HG03432 (cell line): Measurements from ENCODE around the gene LTV1.
"Not testable (repeated sequence)": the region's sequence is repeated elsewhere in the genome, so short reads cannot be mapped to it uniquely, and the experiment has no call there.

Source experiments
- ATAC-seq: cut with Tn5 transposase; IDR thresholded peaks from one replicate; pipeline ENCODE4 v1.9.1; 2021; ENCODE audit warnings: mild to moderate bottlenecking, moderate library complexity; ENCODE audit not compliant: unreplicated experiment

The LTV1 gene

DNA sequence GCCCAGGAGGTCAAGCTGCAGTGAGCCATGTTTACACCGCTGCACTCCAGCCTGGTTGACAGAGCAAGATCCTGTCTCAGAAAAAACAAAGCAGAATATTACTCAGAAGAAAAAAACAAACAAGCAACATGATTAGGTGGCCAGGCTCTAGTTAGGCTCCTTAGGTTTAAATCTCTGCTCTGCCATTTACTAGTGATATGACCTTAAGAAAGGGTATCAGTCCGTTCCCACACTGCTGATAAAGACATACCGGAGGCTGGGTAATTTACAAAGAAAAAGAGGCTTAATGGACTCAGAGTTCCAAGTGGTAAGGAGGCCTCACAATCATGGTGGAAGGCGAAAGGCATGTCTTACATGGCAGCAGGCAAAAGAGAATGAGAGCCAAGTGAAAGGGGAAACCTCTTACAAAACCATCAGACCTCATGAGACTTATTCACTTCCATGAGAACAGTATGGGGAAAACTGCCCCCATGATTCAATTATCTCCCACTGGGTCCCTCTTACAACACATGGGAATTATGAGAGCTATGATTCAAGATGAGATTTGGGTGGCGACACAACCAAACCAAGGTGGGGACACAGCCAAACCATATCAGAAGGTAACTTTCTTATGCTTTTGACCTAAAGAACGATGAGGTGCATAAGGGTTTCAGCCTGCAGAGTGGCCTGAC, 2.4 kb upstream of the LTV1 start:
- no peak for ATAC-seq

DNA sequence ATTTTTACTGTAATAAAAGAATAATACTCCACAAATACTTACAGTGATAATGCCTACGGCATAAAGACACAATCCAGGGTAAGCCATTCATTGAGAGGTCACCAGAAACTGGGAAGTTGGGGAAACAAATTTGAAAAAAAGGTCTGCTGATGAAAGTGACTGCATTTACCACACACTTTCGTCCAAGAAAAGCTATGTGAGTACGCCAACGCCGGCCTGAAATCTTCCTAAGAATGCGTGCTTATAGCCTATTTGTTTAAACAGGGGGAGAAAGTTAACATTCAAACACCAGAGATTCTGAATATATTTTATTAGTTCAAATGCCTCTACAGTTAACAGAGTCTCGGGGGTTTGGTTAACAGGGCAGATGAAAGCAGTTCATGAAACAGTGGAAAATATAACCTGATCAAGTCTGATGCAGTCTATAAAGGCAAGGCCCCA, 657 bp upstream of the LTV1 start:
- no peak for ATAC-seq

DNA sequence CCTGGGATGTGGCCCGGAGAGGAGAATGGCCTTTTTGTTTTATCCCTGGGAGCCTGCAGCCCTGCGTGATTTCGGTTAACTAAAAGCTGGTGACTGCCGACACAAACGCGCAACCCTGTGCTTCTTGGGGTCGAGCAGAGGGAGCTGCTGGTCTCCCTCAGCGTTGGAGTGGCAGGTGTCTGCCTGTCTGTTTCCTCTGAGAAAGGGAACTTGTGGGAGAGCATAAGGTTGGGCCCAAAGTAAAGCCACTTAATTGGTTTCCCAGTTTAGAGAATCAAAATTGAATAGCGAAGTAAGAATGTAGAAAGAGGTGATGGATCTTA, 500 bp downstream of the LTV1 start:
- peak; percentile 8 for ATAC-seq

DNA sequence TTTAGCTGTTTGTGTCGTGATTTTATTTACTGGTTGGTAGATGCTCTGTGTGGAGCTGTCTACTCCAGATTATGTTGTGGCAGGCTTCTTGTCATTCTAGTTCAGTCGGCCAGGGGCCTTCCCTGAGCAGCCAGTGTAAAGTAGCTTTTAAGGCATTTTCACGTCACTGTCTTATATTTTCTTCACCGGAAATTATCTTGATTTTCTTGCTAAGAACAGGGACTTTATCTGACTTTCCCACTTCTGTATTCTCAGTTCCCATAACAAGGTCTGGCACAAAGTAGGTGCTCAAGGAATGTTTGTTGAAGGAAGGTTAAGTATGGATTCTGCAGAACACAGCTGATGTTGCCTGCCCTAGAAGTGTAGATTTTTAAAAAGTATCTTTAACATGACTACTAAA, 868 bp downstream of the LTV1 start:
- no peak for ATAC-seq

DNA sequence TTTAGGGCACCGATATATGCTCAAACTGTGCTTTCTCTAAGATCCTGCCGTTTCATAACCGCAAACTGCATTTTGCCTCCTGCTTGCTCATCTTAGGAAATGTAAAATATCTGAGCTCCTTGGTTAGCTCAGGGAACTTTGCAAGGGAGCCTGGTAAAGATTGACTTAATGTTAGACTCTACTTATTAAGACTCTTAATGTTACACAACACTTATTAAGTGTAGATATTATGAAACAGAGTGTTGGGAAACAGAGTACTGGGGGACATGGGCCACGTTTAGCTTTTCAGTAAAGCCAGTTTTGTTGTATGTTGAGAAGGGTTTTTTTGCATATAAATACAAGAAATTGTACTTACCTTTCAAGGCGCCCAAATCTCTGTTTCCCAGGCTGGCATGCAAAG, 1.9 kb downstream of the LTV1 start:
- no peak for ATAC-seq

DNA sequence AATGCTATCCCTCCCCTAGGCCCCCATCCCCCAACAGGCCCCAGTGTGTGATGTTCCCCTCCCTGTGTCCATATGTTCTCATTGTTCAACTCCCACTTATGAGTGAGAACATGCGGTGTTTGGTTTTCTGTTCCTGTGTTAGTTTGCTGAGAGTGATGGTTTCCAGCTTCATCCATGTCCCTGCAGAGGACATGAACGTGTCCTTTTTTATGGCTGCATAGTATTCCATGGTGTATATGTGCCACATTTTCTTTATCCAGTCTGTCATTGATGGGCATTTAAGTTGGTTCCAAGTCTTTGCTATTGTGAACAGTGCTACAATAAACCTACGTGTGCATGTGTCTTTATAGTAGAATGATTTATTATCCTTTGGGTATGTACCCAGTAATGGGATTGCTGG, 8.6 kb downstream of the LTV1 start:
- ATAC-seq, result not testable (repeated sequence)

DNA sequence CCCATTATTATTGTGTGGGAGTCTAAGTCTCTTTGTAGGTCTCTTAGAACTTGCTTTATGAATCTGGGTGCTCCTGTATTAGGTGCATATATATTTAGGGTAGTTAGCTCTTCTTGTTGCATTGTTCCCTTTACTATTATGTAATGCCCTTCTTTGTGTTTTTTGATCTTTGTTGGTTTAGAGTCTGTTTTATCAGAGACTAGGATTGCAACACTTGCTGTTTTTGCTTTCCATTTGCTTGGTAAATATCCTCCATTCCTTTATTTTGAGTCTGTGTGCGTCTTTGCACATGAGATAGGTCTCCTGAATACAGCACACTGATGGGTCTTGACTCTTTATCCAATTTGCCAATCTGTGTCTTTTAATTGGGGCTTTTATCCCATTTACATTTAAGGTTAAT, 11.9 kb downstream of the LTV1 start:
- not testable (repeated sequence) for ATAC-seq

DNA sequence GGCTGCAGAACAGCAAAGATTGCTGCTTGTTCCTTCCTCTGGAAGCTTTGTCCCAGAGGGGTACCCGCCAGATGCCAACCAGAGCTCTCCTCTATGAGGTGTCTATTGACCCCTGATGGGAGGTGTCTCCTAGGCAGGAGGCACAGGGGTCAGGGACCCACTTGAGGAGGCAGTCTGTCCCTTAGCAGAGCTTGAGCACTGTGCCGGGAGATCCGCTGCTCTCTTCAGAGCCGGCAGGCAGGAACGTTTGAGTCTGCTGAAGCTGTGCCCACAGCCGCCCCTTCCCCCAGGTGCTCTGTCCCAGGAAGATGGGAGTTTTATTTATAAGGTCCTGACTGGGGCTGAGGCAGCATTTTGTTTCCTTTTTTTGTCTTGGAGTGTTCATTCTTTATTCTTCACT, 13.6 kb downstream of the LTV1 start:
- ATAC-seq, result not testable (repeated sequence)

DNA sequence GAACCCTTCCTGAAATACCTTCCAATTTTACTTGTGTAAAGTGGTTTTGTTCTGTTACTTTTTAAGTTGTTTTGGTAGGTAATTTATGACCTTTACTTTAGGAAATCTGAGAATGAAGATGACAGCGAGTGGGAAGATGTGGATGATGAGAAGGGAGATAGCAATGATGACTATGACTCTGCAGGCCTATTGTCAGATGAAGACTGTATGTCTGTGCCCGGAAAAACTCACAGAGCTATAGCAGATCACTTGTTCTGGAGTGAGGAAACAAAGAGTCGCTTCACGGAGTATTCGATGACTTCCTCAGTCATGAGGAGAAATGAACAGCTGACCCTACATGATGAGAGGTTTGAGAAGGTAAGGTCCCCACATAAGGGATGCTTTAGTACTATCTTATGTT, 14.5 kb downstream of the LTV1 start:
- ATAC-seq, result no peak

DNA sequence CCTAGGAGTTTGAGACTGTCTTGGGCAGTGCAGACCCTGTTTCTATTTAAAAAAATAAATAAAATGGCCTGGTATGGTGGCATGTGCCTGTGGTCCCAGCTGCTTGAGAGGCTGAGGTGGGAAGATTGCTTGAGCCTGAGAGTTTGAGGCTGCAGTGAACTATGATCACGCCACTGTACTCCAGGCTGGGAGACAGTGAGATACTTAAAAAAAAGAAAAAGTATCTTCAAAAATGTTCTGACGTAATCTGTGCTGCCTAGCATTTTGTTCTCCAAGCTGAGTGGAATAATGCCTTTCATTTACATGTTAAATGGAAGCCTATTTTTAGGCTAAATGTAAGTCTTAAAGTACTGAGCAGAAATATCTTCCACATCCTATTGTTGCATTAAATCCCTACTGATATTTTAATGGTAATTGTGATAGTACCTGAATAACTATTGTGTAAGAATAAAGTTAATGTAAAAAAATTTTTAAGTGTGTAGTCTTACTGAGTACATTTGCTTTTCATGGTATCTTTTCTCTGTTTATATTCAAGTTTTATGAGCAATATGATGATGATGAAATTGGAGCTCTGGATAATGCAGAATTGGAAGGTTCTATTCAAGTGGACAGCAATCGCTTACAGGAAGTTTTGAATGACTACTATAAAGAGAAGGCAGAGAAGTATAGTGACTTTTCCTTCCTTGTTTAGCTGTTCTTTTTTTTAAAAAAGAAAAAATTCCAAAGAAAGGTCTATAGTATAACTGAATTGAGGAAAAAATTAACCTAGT, 16.9 kb downstream of the LTV1 start:
- ATAC-seq, result no peak

DNA sequence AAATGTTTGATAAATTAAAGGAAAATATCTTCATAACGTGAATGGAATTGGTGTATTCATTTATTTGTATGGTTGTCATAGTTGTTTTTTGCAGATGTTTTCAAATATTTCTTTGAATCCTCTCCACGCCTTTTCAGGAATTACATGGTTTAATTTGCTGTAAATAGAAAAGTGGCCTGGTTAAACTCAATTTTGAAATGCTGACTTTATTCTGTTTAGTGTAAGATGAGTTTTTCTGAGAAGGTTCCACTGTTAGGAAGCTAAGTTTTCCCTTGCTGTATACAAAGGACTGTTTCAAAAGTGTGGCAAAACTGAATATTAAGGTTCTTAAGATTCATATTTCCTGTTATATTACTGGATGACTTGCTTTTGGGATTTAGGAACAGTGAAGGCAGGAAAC, 20.6 kb downstream of the LTV1 start:
- ATAC-seq, result no peak

DNA sequence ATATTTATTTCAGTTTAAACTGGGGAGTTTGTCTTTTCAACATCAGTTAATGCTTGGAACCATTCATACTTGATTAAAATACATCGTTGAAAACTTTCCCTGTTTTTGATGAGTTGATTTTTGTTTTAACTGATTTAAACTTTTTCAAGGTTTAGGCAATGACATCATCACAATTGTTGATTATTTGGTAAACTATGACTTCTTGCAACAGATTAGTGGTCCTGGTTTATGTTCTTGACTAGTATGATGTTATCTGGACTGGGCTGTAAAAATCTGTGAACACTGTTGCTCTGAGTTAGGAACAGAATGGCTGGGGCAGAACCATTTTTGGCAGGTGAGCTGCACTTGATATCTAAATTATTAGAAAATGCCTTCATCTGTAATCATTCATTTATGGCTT, 21.1 kb downstream of the LTV1 start, which contains the start of gene ZC2HC1B:
ZC2HC1B (plus strand) TSS at position 241 of the 400 bp plus-strand sequence; CDS start at position 307, 66 bp downstream.
- no peak for ATAC-seq

DNA sequence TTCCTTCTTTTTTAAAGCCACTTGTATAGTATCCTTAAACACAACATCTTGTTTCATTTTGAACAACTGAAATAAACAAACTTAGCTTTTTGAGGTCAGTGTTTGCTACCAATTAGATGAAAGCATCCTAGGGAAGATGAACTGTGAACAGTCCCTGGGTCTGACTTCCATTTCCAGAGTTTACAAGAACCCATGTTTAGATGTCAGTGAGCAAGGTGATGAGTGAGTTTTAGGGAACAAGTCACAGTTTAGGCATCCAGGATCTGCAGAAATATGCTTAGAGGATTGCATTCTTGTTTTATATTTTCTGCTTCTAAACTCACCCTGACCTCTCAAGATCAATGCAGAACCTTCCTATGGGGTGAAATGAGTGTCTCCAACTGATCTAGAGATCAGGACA, 24.1 kb downstream of the LTV1 start:
- ATAC-seq, result no peak

DNA sequence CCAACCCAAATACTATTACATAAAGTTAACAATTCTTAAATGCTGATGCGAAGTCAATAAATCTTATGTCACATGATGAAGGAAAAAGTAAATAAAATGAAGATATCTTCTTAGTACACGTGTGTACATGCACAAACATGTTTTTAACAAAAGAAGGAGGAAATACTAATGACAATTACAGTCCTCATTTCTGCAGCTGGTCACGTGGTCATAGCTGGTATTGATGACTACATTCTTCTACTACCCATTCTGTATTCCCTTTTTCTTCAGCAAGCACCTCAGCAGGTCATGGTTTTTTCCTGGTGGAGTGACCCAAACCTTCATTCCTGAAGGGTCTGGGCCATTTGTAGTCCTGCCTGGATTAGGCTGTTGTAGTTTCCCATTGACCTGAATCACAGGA, 25.7 kb downstream of the LTV1 start:
- not testable (repeated sequence) for ATAC-seq

DNA sequence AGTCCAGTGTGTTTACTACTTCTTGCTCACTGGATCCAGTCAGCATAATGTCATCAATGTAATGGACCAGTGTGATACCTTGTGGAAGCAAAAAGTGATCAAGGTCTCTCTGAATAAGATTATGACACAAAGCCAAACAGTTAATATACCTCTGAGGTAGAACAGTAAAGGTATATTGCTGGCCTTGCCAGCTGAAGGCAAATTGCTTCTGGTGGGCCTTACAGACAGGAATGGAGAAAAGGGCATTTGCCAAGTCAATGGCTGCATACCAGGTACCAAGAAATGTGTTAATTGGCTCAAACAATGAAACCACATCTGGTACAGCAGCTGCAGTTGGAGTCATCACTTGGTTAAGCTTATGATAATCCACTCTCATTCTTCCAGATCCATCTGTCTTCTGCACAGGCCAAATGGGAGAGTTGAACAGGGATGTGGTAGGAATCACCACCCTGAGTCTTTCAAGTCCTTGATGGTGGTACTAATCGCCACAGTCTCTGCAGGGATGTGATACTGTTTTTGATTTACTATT, 28.1 kb downstream of the LTV1 start:
- not testable (repeated sequence) for ATAC-seq

DNA sequence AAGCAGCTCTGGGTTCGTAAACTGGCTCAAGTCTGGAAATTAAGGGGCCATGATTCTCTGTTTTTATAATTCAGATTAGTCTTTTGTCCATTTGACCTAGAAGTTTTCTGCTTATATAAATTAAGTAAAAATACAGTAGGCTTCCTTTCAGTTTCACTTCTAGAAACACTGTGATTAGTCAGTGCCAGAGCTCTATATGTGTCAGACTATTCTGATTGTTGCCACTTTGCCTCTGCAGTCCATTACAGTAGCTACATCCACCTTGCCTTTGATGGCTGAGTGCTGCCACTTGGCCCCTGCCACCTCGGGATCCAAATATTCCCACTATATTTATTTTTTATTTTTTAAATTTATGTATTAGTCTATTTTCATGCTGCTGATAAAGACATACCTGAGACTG, 29.1 kb downstream of the LTV1 start:
- ATAC-seq, result peak; percentile 98

DNA sequence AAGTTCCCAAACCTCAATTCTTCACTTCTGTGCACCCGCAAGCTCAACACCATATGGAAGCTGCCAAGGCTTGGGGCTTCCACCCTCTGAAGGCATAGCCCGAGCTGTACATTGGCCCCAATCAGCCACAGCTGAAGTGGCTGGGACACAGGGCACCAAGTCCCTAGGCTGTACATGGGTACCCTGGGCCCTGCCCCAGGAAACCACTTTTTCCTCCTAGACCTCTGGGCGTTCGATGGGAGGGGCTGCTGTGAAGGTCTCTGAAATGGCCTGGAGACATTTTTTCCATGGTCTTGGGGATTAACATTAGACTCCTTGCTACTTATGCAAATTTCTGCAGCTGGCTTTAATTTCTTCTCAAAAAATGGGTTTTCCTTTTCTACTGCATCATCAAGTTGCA, 30.5 kb downstream of the LTV1 start:
- not testable (repeated sequence) for ATAC-seq

DNA sequence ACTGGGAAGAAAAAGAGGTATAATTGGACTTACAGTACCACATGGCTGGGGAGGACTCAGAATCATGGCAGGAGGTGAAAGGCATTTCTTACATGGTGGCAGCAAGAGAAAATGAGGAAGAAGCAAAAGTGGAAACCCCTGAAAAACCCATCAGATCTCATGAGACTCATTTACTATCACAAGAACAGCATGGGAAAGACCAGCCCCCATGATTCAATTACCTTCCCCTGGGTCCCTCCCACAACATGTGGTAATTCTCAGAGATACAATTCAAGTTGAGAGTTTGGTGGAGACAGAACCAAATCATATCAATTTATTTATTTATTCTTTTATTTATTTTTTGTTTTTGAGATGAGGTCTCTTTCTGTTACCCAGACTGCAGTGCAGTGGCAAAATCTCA, 31.4 kb downstream of the LTV1 start:
- ATAC-seq, result not testable (repeated sequence)

DNA sequence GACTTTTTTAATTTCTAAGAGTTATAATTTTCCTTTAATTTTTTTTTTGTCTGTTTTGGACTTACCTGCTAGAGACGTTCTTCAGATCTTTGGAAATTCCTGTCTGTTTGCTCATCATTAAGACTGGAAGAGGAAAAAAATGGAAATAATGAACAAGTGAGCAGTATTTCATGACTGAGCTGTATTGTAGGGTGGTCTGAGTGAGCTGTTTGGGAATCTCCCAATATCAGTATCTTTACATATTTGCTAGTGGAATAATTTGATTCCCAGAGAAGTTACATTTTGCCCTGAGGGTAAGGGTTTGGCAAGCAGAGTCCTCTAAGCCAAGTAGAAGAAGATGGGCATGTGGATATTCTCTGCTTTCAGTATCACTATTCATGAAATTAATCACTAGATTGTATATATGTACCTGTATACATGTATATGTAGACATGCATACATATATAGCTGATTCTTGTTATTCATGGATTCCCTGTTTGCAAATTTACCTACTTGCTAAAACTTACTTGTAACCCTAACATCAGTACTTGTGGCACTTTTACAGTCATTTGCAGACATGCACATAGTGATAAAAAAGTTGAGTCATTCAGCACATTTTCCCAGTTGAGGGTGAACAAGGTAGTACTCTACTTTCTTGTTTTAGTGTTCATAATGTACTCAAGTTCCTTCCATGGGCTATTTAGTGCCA, 34.6 kb downstream of the LTV1 start:
- ATAC-seq, result no peak

DNA sequence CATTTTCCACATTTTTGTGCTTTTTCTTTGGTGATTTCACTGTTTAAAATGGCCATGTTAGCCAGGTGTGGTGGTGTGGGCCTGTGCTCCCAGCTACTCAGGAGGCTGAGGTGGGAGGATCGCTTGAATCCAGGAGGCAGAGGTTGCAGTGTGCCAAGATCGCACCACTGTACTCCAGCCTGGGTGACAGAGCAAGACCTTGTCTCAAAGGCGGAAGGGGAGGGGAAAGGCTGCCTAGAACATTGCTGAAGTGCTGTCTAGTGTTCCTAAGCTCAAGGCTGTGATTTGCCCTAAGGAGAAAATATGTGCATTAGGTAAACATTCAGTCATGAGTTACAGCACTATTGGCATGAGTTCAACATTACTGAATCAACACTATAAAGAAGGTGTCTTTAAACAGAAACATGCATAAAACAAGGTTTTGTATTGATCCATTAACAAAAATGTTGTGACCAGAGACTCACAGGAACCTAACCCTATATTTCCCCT, 35.2 kb downstream of the LTV1 start:
- no peak for ATAC-seq

DNA sequence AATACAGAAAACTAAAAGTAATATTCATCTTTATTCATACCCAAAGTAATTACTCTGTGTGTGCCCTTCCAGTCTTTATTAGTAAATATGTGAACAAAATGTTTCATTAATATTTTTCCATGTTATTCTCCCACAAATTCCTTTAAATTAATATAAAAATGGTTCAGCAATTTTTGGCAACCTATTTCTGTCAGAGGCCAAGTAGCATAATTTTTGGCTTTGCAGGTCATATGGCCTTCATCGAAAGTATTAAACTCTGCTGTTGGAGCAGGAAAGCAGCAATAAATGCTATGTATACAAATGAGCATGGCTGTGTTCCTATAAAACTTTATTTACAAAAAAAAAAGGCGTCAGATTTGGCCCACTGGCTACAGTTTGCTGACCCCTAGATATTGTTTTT, 37.3 kb downstream of the LTV1 start:
- no peak for ATAC-seq
